Panc1 (cell line): ENCODE measurements around the gene PRKCA.

Experiments used
- CTCF ChIP-seq: fragments of 450-650 bp; IDR thresholded peaks from 2 replicates; pipeline ENCODE4 v1.5.1; 2017; ENCODE audit warnings: mild to moderate bottlenecking
- POLR2AphosphoS5 ChIP-seq: IDR thresholded peaks from 2 replicates; pipeline ENCODE4 v1.6.1; 2012; ENCODE audit warnings: mild to moderate bottlenecking, low read depth, low read length, moderate library complexity
- REST ChIP-seq, 2 experiments: IDR thresholded peaks; 2 replicates each; pipeline ENCODE4 v1.6.1; 2011 to 2012; ENCODE audit warnings: low read depth in 2 of 2, control low read depth in 1 of 2, low read length in 1 of 2, mild to moderate bottlenecking in 1 of 2, moderate library complexity in 1 of 2; ENCODE audit not compliant: insufficient read depth in 1 of 2
- SIN3A ChIP-seq: IDR thresholded peaks from 2 replicates; pipeline ENCODE4 v1.6.1; 2012; ENCODE audit warnings: low read depth, mild to moderate bottlenecking, low read length, moderate library complexity, borderline replicate concordance; ENCODE audit not compliant: insufficient read depth
- TCF7L2 ChIP-seq: IDR thresholded peaks from 2 replicates; pipeline ENCODE4 v1.6.1; 2011; ENCODE audit warnings: mild to moderate bottlenecking, low read depth, low read length, inconsistent platforms

DNA sequence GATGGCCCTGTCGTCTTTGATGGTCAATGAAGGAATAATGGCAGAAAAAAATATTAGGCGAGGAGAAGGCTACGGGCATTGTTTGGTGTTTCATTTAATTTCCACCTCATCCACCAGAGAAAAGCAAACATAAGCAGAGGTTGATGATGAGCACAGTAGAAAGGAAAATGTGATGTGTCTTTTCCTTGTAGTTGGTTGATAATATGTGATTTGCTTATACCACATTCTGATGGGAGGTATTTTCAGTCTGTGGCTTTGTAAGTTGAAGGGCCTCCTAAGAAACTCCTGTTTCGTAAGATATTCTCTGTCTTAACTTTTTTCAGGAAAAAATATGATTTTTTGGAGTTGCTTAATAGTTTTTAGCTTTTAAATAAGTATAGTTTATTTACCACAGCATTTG, 215.7 kb downstream of the PRKCA start:
- TF ChIP-seq CTCF (no peak), SIN3A (no peak), TCF7L2 (no peak), POLR2AphosphoS5 (no peak), REST (IDR thresholded peaks at IDR 0.05; ENCODE audit: insufficient read depth in 1 of 2, low read depth in 2 of 2, low read length in 1 of 2) (no peak)
